ENCODE measurements around the gene MTR.
A peak's percentile ranks its signal among the peaks of the same experiment; 100 is the strongest.

The MTR gene

DNA sequence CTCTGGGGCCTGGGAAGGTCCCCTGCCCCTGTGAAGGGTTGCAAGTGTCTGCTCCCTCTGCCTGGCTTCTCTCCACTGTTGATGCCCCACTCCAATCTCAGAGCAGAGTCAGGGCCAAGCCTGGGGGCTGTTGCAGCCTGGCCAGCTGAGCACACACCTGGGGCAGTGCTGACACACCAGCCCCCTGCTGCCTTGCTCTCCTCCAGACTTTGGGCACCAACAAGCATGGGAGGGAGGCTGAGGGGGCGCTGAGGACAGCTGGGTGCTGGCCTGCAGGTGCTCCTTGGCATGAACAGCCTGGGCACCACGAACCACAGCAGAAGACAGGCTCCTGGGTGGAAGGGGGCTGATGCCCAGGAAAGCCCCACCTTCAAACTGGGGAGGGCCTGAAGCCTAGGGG is 9.6 kb upstream of the MTR start:
- no peak for DNase-seq

- DNase-seq, result no peak
These were observed 8.6 kb upstream of the MTR start for GRCh38 chr1:236786453-236786852.

DNA sequence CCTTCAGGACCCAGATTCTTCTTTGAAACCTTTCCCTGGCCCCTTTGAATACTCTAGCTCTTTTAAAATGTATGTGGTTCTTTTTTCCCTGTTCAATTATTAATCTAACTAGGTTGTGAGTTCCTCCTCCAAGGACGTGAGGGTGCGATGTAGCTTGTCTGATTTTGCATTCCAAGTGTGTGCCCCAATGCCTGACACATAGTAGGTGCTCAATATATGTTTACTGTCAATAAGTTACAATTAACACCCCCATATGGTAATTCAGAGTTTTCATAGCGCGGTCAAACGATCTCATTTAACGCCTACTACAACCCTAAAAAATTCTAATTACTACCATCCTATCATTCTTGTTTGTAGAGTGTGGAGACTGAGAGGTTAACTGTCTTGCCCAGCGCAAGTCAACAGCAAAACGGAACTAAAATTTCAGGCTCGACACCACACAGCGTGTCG is 482 bp upstream of the MTR start:
- DNase-seq, result no peak

DNA sequence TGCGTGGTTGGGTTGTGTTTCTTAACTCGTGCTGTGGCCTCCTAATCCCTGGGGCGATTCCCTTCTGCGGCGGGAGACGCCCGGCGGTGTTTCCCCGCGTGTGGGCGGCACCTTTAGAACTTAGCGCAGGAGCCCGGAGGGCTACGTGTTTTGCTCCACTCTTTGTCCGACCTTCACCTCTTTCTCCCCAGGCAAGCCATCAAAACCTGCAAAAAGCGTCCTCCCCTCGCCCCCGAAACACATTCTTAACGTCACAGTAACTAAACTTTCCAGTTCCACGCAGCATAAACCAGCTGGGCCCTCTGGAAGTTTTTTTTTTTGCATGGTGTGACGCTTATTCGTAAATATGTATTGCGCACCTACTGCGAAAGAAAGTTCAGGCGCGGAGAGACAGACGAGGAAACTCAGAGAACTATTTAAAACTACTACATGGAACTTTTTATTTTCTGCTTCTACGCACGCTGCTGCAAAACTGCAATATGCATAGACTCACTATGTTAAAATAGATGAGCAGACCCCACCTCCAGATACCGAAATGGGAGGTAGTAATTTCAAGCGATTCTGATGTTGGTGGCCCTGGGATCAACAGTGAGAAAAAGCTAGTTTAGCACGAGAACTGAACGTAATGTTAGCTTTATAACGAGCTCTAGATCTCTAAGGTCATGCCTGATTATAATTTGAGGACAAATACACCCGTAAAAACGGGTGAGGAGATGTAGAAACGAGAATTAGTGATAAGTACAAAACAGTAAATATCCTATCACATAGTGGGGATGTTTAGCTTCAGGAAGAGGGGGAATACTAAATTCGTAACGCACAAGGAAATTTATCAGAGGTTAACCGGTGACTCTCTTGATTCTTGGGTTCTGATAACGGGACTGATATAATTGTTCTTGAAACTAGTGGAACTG is 920 bp downstream of the MTR start:
- DNase-seq, result peak; percentile 39

GRCh38 chr1:236799001-236799400 is 3.9 kb downstream of the MTR start:
- DNase-seq, result no peak

DNA sequence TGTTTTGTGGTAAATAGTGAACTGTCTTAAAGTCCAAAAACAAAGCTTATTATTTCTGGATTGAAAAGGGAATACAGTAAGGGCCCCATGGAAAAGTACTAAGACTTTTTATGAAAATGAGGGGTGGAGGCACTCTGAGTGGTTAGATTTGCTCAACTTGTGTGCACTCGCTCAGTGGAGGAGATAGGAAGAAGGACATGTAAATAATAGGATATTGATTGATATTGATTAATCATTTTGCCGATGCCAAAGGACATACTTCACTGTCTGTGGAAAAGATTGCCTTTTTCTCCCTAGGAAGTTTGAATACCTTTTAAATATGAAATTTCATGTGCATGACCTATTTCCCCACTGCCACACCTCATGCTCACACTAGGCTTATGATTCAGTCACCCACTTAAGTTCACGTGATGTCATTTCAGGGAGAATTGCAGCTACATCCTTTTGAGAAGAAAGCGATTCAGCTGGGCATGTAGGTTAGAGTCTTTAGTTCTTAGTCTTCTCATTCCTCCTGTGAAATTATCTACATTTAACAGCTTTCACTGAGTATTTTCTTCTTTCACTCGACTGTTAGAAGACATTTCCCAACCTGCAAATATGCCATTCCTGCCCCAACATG is 5.0 kb downstream of the MTR start:
- DNase-seq, result no peak

DNA sequence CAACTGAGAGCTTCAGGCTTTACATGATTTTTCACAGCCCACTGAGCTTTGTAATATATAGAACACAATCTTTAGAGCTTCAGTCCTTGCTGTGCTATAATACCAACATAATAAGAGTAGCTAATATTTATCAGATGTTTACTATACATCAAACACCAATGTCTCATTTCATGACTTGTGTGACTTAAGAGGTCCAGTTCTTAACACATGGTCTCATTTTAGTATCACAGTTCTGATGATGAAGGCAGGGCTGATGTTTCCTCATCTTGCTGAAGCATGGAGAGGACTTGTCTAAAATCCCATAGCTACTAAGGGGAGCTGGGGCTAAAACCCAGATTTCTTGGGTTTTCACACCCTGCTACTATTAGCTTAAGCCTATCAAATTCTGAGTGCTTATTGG is 5.5 kb downstream of the MTR start:
- DNase-seq, result no peak

GRCh38 chr1:236802264-236802663 is 7.2 kb downstream of the MTR start:
- DNase-seq, result no peak

DNA sequence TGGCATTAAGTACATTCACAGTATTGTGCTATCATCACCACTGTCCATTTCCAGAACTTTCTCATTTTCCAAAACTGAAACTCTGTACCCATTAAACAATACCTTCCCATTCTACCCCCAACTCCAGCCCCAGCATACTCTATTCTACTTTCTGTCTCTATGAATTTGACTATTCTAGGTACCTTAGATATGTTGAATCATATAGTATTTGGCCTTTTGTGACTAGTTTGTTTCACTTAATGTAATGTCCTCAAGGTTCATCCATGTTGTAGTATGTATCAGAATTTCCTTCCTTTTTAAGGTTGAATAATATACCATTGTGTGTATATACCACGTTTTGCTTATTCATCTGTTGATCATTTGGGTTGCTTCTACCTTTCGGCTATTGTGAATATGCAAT is 11.5 kb downstream of the MTR start:
- DNase-seq, result no peak

DNA sequence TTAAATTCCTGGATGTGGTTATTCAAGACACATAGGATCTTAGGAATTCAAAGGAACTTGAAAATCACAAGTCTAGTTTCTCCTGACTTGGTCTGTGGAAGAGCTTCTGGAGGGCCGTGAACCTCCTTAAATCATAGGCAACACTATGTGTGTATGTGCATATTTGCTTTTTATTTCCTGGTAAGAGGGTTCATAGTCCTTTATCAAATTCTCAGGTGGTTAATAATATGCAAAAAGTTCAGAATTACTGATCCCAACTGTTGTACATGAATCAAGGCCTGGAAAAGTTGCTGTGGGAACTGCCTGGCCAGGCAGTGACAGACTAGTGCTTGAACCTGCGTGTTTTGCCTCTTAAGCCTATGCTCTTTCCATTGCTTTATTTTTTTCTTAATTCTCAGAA is 12.9 kb downstream of the MTR start:
- no peak for DNase-seq

DNA sequence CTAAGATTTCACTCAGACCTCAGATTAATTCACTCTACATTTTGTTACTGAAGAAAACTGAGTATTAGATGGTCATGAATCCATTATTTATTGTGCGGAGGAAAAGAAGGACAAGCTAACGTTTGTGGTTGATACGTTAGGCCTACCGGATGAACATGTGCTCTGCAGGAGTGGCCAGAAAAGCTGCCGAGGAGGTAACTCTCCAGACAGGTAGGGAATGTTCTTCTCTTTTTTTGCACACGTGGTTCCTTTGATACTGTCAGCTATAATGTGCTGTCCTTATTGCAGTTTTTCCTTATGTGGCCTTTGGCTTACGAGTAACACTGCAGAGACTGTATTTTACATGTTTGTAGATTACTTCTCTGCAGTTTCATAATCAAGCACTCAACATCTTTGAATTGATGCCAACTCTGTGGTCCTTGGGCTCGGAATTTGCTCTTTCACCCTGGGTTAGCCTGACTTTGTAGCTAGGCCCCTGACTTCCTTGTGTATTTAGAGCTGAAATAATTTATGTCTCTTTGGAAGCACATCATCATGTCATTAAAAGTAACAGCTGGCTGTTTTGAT is 13.6 kb downstream of the MTR start:
- DNase-seq, result no peak

DNA sequence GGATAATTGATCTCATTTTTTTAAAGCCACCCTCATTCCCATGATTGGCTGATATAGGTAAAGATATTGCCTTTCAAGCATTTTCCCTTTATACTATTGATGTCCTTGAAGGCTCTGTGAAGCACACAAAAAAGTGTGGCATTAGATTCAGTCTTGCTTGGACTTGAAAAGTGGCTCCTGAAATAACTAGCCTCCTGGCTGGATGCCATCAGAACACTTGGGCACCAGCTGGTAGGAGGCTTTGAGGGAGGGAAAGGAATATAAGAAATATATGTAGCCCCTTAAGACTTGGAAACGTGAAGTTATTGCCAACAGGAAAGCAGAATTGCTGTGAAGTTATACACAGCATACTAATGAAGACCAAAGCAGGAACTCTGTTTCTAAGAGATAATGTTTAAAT is 14.1 kb downstream of the MTR start:
- DNase-seq, result no peak

DNA sequence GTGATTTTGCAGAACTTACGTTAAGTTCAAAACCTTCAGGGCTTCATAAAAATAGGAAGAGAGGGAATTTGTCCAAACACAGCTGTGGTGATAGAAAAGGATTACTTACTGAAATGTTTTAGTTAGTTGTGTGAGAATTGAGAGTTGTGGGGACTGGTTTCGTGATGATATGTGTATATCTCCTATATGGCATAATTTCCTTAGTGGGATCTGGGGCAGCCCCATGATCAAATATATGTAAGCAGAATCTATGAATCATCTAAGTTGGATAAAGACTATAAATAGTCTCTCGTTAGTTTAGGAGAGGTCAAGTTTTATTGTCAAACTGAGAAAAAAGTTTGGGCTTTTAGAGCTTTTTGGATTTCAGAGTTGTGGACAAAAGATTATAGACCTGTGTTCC is 14.9 kb downstream of the MTR start:
- DNase-seq, result no peak

DNA sequence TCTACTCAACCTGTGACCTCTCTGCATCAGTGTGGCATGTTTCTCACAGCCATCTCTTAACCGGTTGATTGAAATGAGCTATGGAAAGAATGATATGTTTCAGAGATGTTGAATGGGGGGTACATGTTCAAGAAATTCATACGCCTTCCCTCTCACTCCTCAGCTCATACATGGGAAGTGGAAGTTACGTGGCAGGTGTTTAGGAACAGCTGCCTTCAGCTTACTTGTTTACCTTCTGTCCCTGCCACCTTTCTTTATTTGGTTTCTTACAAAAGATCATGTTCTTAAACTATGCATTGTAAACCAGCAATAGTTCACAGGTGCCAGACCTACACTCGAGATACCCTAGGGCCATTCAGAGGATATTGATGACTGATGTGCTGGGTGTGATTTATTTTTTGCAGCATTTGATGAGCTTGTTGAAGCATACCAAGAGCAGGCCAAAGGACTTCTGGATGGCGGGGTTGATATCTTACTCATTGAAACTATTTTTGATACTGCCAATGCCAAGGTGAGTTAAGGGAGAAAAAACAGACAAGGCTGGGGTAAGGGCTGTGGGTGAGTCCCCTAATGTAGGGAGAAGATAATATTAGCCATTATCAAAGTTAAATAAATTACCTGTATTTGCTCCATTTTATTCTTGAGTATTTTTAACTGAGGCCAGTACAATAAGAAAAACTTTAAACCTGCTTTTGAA is 17.4 kb downstream of the MTR start:
- DNase-seq, result no peak

GRCh38 chr1:236815941-236816340 is 20.8 kb downstream of the MTR start:
- DNase-seq, result no peak

DNA sequence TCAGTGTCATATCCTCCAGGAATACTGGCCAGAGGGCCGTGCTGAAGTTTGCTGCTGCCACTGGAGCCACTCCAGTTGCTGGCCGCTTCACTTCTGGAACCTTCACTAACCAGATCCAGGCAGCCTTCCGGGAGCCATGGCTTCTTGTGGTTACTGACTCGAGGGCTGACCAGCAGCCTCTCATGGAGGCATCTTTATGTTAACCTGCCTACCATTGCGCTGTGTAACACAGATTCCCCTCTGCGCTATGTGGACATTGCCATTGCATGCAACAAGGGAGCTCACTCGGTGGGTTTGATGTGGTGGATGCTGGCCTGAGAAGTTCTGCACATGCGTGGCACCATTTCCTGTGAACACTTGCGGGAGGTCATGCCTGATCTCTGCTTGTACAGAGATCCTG is 24.8 kb downstream of the MTR start:
- no peak for DNase-seq

DNA sequence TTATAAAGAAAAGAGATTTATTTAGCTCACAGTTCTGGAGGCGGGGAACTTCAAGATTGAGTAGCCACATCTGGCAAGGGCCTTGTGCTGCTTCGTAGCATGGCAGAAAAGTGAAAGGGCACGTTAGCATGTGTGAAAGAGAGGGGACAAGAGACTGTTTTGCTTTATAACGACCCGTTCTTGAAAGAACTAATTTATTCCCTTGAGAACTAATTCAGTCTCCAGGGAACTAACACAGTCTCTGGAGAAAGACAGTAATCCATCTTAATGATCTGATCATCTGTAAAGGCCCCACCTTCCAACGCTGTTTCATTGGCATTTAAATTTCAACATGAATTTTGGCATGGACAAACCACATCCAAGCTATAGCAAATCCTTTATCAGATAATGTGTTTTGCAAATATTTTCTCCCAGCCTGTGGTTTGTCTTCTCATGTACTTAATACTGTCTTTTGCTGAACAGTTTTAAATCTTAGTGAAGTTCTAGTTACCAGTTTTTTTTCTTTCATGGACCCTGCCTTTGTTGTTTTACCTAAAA is 26.1 kb downstream of the MTR start:
- DNase-seq, result no peak

GRCh38 chr1:236823559-236823958 is 28.5 kb downstream of the MTR start:
- DNase-seq, result no peak

DNA sequence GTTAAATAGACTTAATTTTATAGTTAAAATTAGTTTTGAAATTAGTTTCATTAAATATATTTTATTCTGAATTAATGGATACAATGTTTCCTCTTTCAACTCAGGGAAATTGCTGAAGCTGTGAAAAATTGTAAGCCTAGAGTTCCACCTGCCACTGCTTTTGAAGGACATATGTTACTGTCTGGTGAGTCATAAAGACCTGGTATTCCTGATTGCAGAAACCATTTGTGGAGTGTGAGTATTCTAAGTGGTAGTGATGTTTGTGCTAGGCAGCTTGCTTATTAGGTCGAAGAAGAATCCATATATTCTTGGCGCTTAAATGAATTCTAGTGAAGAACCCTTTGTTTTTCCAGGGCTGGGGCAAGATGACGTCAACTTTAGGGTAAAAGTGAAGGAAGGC is 34.0 kb downstream of the MTR start:
- DNase-seq, result no peak

DNA sequence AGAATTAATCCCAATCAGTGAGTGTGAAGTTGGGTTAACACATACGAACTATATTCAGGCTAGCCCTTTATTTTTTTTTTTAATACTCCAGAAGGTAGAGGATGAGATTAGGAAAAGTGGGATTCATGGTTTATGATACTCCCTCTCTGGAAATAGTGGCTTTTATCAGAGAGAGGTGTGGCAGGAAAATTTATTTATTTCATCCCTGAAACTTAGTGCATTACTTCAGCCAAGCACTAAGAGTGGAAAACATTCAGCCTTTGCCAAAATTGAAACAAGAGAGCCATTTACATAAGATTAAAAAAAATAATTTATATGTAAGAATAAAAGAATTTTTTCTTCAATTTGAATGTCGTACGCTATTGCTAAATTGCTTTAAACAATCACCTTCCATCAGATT is 35.0 kb downstream of the MTR start:
- no peak for DNase-seq

- no peak for DNase-seq
These were observed 35.5 kb downstream of the MTR start for GRCh38 chr1:236830560-236830959.

DNA sequence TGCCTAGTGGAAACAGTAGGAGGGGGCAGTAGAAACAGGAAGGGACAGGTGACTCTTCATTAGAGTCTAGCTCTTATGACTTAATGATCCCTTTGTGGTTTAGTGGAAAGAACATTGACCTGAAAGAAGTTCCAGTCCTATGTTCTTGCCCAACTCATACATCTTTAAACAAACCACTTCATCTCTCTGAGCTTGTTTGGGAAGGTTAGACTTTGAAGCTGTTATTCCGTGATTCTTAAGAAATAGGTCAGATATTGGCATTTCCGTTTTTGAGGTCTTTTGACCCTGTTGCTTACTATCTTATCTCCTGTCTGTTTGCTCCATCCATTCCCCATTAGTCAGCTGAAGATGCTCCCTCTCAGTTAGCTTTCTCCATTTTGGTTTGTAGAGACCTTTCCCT is 38.5 kb downstream of the MTR start:
- no peak for DNase-seq

- no peak for DNase-seq
These were observed 39.8 kb downstream of the MTR start for GRCh38 chr1:236834876-236835275.
